HG03066 (cell line): ENCODE measurements around the gene ARVCF.

Experiments used
- ATAC-seq: cut with Tn5 transposase; IDR thresholded peaks from one replicate; pipeline ENCODE4 v1.9.1; 2021; ENCODE audit warnings: low read depth; ENCODE audit not compliant: unreplicated experiment

The ARVCF gene

DNA sequence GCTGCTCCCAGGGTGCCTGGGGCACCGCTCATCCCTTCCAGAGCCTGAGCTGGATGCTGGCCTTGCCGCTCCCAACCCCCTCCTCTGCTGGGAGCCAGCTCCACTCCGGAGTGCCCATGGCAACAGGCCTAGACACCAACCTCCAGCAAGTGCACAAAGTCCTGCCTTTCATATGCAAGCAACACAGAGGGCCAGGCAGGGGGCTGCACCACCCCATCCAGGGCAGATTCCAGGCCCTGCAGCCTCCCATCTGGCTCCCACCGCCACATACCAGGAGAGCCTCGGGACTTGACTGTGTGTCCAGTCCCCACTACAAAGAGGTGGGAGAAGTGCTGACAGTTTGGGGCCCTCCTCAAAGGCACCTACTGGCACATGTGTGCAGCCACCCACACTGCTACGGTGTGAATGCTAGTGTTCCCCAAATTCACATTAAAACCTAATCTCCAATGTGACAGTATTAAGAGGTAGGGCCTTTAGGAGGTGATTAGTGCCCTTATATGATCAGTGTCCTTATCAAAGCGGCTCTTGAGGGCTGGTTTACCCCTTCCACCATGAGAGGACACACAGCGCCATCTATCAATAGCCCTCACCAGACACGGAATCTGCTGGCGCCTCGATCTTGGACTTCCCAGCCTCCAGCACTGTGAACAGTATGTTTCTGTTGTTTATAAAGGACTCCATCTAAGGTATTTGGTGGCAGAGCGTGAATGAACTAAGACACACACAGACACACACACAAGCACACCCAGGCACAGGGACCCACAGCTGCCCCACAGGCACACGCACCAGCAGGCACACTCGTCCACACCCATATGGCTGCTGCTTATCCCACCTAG, 16.2 kb downstream of the ARVCF start:
- ATAC-seq = no peak

DNA sequence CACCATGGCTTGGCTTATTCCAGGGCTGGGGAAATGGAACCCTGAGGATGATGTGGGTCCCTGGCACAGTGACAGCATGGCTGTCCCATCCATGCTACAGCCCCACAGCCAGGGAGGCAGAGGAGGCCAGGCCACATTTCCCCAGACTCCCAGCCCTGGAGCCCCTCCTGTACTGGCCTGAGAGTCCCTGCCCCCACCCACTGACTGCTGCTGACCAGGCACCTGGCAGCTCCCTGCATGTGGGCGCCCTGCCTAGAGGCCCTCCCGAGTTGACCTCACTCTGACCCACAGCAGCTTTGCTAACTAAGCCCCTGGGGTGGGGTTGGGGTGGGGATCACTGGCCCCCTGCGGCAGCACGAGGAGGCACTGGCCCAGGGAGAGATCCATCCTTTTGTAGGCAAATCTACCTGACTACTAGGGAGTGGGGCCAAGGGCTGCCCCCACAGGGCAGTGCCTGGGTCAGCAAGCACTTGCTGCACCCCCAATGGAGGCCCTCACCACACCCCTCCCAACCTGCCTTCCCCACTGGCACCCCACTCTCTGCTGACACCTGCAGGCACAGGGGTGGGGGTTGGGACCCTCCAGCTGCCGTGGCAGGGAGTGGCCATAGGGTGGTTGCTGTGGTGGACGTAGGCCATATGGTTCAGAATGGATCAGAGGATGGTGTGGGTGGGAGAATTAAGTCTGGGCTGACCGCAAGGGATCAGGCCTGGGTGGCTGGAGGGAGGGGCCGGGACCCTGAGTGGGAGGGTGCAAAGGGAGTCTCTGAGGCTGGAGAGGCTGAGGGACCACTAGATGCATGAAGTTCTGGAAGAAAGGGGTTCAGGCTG, 17.4 kb downstream of the ARVCF start:
- ATAC-seq = no peak

DNA sequence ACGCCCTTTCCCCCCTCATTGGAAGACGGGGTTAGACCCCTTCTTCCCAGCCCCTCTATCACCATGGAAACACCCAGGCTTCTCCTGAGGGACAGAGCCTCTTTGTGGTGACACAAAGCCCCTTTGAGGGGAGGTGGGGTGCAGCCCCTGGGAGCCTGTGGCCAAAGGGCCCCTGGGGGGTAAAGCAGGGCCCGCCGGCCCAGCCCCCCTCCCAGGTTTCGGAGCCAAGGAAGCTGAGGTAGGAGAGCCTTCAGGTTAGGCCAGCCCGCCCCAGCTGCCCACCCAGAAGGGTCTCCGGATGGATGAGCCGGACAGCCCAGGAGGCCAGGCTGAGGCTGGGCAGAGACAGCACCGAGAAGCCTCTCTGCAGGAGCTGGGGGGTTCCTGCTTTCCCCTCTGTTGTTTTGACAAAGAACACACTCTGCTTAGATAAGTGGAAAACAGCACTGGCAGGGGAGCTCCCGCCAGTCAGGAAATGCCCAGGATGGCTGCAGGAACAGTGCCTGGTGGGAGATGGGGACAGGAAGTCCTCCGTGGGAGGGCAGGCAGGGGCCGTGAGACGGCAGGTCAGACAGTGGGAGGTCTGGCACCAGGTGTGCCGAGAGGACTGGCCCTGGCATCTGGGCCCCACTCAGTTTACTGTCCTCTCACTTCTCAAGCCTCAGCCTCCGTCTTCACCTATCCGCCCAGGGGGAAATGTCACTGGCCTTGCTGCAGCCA, 18.2 kb downstream of the ARVCF start:
- ATAC-seq = no peak

DNA sequence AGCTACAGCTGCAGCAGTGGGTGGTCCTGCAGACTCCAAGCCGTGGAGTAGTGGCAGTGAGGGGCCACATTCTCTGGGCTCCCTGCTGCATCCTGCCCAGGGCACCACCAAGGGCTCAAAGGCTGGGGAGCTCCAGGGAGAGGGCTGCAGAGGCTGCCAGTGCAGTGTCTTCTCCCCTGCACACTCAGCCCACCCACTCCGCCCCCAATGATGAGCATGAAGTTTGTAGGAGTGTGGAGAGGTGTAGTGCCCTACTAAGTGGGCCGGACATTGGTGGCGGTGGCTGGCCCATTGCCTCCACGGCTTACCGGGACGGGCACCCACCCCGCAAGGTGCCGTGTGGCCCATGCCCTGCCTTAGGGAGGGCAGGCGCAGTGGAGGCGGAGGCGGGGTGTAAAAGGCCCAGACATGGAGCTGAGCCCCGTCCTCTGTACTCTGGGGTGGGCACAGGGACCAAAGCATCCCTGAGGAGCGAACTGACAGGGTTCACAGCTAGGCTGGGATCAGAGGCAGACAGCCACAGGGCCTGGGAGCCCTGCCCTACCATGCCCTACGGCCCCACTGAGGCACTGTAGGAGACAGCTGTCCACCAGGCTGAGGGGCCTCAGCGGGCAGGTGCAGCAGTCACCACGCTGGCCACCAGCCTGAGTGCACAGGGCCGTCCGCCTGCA, 18.9 kb downstream of the ARVCF start:
- no peak for ATAC-seq

DNA sequence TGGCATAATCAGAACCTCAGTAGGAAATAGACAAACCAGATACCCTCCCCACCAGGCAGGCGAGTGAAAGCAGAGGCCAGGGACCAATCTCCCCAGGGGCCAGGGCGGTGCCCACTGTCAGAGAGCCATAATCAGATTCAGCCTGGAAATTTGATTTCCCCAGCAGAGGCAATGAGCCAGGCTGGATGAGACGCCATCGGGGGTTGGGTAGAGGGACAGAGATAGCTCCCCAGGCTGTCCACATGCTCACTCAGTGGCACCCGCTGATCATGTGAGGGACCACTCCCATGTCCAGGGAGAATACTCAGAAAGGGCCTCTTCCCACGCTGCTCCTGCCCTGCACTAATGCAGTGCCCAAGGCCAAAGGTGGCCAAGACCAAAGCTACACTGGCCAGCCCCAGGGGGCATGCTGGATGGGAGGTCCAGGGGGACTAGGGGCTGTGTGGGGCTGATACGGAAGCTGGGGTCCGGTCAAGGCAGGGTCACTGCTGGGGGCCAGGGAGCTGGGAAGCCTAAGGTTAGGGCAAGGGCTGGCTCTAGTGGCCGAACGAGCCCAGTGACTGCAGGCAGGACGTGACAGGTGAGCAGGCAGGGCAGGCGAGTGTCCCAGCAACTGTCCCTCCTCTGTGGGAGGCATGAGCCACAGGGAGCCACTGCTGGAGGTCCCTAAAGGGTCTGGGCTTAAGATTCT, 19.8 kb downstream of the ARVCF start:
- ATAC-seq = no peak

DNA sequence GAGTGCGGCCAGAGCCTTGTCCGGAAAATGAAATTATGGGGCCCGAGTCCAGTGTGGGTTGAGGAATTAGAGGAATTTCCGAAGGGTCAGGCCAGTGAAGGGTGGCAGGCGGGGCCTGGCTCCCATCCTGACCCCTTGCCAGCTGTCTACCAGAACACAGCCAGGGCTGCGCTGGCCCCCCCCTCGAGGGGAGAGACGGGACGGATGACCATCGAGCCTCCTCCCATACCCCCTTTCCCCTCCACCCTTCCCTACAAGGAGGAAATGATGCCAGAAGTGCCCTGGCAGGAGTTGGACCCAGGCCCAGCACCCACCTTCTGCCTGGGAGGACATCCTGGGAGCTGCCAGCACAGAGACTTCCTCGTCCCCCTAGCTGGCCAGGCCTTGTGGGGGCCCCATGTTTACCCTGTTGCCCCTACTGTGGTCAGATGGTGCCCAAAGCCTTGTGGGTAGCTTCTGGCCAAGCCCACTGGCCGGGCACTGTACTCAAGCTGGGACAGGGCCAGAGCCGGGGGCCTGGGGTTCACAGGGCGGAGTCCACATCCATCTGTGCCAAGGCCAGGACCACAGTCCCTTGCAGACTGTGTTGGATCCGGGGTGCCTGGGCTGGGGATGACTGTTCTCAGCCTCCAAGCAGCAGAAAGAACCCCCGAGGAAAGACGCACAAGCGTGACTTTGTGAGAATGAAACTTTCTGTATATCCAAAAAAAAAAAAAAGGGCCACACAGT, 20.8 kb downstream of the ARVCF start:
- ATAC-seq = no peak

DNA sequence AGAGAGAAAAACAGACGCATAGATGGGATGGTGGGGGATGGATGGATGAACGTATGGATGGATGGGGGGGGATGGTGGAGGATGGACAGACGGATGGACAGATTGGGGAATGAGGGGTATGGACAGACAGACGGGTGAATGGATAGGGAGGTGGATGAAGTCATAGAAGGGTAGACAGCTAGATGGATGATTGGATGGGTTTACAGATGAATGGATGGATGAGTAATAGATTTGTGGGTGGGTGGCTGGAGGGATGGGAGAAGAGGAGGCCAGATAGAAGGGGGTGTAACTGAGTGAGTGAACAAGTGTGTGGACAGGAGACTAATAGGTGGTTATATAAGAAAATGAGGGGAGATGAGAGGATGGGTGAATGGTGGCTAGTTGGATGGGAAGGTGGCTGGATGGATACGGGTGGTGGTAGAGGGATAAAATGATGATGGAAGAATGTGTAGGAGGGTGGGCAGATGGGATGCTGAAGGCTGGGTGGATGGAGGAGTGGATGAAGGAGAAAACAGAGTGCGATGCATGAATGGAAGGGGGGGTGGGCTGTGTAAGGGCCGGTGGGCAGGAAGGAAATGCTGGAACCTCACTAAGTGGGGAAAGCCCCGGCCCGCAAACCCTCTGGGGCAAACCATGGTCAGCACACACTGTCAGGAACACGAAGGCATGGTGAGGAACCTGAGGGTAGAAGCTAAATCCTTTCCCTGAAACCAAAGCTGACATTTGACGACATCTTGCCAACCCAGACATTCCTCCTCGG, 21.6 kb downstream of the ARVCF start:
- ATAC-seq = no peak

DNA sequence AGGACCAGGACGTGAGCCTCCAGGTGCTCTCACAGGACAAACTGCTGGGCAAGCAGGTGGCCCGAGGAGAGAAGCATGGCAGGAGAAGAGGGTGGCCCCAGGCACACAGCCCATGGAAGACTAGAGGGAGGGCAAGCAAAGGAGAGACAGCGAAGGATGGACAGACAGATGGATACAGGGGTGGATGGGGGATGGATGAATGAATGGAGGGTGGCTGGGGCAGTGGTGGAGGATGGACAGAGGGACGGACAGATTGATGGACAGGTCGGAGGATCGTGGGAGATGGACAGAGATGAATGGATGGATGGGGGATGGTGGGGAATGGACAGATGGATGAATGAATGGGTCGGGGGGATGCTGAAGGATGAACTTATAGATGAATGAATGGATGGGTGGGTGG, 22.7 kb downstream of the ARVCF start:
- no peak for ATAC-seq

DNA sequence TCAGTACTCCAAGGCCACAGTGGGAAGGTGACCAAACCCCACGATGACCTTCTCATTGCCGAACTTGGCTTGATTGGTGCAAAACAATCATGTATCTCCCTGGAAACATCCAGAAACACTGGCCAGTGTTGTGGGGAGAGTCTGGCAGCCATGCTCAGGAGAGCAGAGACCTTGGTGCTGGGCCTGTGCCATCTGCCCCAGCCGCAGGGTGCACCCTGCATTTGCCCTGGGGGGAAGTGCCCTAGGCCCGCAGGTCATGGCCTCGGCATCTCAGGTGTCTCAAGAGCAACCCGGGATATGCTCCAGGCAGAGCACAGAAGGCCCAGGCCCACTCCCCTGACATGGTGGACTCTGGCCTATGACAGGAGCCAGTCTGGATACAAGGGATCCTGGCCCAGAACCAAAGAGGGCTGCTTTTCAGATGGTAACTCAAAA, 23.7 kb downstream of the ARVCF start:
- ATAC-seq = no peak

DNA sequence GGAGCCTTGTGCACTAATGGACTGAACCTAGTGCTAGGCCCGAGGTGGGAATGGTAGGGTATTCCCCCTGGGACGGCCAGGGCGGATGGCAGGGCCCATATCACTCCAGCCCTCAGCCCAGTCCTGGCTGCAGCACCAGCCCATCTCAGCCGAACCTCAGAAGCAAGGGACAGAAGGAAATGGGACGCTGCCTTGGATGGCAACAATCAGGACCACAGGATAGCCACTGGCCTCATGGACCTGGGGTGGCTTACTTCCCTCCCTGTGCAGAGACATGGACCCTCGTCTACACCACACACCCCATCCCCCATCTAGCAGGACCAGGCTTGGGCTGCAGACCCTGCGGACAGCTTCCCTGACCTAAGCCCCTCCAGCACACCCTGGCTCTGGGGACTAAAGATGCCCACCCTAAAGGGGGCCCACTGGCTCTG, 24.1 kb downstream of the ARVCF start:
- no peak for ATAC-seq

DNA sequence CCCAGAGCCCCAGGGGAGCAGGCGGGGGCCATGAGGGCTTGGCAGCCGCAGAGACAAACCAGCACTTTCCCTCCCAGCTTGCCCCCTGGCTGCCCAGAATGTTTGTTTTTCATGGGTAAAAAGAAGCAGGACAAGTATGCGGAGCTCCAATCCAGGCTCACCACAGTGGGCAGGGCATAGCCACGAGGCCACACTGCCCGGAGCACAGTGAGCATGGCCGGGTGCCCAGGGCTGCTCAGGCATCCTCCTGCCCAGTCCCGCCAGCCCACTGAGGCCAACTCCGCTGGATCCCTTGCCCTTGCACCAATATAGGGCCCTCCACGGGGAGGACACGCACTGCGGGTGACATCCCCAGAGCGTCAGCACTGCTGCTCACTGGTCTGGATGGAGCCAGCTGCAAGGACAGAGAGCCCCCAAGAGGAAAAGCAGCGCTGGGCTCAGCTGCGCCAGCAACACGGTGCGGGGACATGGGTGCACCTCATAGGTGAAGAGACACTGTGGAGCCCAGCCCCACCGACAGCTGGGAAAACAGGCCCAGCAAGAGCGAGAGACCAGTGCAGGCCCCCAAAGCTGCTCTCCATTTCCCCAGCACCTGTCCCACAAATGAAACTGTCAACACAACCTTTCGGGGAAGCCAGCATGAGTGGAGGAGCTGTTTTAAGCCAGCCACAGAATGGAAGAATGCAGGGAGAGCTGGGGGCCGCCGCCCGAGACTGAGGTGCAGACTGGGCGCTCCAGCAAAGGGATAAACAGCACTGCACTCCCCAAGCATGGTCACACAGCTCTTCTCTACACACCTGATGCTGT, 24.8 kb downstream of the ARVCF start:
- no peak for ATAC-seq

DNA sequence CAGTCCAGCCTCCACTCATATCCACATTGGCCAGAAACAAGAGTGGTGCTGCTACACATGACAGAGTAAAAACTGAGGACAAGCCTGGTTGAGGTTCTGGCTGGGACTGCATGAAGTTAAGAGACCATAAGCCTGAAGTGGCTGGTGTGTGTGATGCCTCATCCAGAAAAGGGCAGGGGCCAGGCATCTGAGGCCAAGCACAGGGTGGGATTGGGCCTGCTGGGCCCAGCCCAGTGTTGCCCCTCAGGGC, 25.3 kb downstream of the ARVCF start:
- ATAC-seq = no peak

DNA sequence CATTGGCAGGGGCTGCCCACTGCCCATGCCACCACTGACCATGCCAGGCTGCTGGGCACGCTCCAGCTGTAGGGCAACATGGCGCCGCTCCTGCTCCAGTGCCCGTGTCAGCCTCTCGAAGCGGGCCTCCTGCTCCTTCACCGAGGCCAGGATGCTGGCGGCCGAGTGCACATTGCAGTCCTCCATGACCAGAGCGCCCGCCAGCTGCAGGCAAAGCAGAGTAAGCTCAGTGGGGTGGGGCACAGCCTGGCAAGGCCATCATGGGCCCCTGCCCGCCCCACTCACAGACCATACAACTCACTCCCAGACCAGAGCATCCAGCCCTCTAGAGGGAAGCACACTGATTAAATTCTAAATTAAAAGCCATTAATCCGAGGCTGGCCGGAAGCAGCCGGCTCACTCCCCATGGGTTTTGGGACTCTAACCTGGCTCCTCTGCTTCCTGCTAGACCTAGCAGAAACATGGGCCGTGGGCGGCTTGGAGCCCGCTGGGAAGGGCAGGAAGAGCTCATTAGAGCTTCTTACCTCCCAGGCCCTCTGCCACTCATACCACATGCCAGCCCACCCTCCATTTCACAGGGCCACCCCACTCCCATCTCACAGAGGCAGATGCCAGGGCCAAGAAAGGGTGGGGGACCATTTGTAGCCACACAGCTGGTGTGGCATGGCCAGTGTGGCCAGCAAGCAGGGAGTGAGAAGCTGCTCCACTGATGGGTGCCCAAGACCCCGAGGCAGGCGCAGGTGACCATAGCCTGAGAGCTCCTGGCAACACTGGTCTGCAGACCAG, 25.8 kb downstream of the ARVCF start:
- ATAC-seq = no peak

DNA sequence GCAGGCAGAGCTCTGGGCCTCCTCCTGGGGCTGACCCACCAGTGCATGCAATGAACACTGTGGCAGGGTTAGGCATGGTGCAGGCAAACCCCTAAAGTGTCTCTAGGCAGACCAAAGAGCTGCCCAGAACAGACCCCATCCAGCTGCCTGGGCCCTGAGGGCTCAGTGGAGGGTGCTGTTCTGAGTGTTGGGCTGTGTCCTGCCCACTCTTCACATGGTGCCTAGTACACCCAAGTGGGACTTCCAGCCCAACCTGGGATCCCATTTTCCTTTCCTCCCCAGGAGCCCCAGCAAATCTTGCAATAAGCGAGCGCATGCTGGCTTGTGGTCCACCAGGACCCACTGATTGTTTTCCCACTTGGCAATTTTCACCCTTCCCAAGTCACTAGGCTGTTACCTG, 26.4 kb downstream of the ARVCF start:
- no peak for ATAC-seq

DNA sequence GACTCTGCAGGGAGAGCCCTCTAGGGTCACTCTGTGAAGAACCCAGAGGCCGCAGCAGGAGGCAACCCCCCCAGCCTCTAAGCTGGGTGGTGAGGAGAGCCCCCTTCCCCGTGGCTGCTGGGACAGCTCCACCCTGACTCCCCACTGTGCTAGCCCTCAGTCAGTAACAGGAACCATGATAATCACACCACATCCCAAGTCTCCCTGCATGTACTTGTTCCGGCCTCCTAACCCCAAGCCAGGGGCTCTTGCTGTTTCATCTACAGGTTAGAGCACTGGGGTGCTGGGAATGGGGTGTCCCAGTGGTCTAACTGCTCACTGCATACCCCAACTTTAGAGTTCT, 26.9 kb downstream of the ARVCF start:
- ATAC-seq = no peak

DNA sequence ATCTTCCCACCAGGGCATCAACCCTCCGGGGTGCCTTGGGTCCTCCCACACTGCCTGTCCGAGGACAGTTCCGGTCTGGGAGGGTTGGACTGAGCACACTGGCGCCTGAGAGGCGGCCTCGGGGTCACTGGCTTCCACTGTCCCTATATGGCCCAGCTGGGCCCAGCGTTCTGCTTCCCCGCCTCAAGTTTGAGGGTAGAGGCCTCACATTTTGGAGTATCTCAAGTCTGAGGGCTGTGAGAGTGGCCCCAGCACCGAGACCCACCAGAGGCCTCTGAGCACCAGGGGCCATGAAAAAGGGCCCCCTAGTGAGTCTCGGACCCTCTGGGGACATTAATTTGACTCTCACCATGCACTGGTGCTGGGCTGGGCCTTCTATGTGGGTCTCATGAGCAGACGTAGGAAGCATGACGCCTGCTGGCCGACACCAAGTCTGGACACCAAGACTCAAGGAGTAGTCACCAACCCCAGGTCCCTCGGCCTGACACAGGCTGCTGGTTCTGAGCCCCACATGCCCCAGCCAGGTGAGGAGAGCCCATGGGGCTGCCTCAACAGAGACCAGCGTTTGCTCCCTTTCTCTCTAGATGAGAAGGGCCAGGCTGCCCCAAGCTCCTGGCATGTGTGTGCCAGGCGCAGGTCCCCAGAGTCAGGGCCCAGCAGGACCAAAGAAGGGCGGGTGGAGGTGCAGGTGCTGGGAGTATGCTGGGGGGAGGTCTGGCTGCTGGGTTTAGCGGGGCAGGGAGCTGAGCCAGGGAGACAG, 27.5 kb downstream of the ARVCF start:
- ATAC-seq = no peak

DNA sequence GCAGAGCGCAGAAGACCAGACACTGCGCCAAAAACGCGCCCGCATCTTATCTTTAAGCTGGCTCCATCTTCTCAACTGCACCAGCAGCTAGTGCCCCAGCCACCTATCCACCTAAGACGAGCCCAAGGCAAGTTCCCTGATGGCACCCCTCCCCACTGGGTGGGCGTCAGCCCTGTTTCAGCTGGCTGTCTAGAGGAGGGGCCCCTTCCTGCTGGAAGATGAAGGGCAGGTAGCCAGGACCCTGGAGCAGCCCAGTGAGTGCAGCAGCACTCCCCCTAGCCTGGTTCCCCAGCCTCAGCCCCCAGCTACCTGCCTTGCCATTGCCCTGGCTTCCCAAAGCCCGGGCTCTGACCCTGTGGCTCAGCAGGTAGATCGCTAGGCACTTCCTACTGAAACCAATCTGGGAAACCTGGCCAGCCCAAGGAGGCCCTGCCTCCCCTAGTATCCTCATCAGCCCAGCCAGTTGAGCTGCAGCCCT, 28.3 kb downstream of the ARVCF start:
- no peak for ATAC-seq
